ENCODE measurements around the gene OSBPL9. TPM values are rescaled to one million over a fixed set of nuclear protein-coding genes. Genes with fewer than 3 reads are reported as not detected.
A peak's percentile ranks its signal among the peaks of the same experiment; 100 is the strongest.

Gene OSBPL9
- polyA plus RNA-seq, 1 donor, result 165 TPM

- no peak for DNase-seq
Measured at GRCh38 chr1:51735746-51736254, 118.9 kb downstream of the OSBPL9 start.

- no peak for DNase-seq
Measured at GRCh38 chr1:51736702-51737101, 119.8 kb downstream of the OSBPL9 start.

- no peak for DNase-seq
Measured at GRCh38 chr1:51738681-51739080, 121.8 kb downstream of the OSBPL9 start.

- DNase-seq, result no peak
Measured at GRCh38 chr1:51740652-51741051, 123.8 kb downstream of the OSBPL9 start.

GRCh38 chr1:51741121-51741681 is 124.3 kb downstream of the OSBPL9 start:
- DNase-seq, result no peak

GRCh38 chr1:51744506-51745303 is 127.8 kb downstream of the OSBPL9 start:
- DNase-seq, result no peak

GRCh38 chr1:51745304-51745570 is 128.3 kb downstream of the OSBPL9 start:
- DNase-seq, result no peak

- no peak for DNase-seq
Measured at GRCh38 chr1:51749151-51749550, 132.3 kb downstream of the OSBPL9 start.

GRCh38 chr1:51750218-51750617 is 133.3 kb downstream of the OSBPL9 start:
- DNase-seq, result no peak

GRCh38 chr1:51750729-51751128 is 133.8 kb downstream of the OSBPL9 start:
- DNase-seq, result no peak

GRCh38 chr1:51752073-51752948 is 135.4 kb downstream of the OSBPL9 start:
- DNase-seq, result no peak

GRCh38 chr1:51753969-51754368 is 137.1 kb downstream of the OSBPL9 start:
- no peak for DNase-seq

- no peak for DNase-seq
Measured at GRCh38 chr1:51754666-51755065, 137.8 kb downstream of the OSBPL9 start.

GRCh38 chr1:51755437-51755836 is 138.5 kb downstream of the OSBPL9 start:
- DNase-seq, result no peak

- DNase-seq, result no peak
Measured at GRCh38 chr1:51756290-51756689, 139.4 kb downstream of the OSBPL9 start.

- DNase-seq, result no peak
Measured at GRCh38 chr1:51758310-51758709, 141.4 kb downstream of the OSBPL9 start.

- DNase-seq, result no peak
Measured at GRCh38 chr1:51760872-51761271, 144.0 kb downstream of the OSBPL9 start.

- no peak for DNase-seq
Measured at GRCh38 chr1:51761351-51761750, 144.5 kb downstream of the OSBPL9 start.

- peak; percentile 57 for DNase-seq
Measured at GRCh38 chr1:51768971-51769588, 152.2 kb downstream of the OSBPL9 start.

- DNase-seq, result no peak
Measured at GRCh38 chr1:51776408-51776807, 159.5 kb downstream of the OSBPL9 start.

GRCh38 chr1:51780927-51781326 is 164.0 kb downstream of the OSBPL9 start:
- no peak for DNase-seq

GRCh38 chr1:51784997-51785421 is 168.1 kb downstream of the OSBPL9 start:
- DNase-seq, result no peak

All from left kidney (tissue), 2 donors.